Anterior cingulate cortex (tissue), 58 donors: ENCODE data around the gene RGS3.

ENCODE experiments used
- DNase-seq, 58 donors: peaks; one replicate each; lab custom pipeline; 2025; lab: John Stamatoyannopoulos, UW

RGS3 gene

GRCh38 chr9:113591899-113592625 lies 128.5 kb downstream of the RGS3 start:
- peak in 1 of 58 donors; percentile 65 for DNase-seq

GRCh38 chr9:113592876-113593575 lies 129.5 kb downstream of the RGS3 start:
- no peak for DNase-seq

- DNase-seq: peak; percentile 24 to 96 (median 86)
These were observed 130.3 kb downstream of the RGS3 start for GRCh38 chr9:113593682-113594281.

DNA sequence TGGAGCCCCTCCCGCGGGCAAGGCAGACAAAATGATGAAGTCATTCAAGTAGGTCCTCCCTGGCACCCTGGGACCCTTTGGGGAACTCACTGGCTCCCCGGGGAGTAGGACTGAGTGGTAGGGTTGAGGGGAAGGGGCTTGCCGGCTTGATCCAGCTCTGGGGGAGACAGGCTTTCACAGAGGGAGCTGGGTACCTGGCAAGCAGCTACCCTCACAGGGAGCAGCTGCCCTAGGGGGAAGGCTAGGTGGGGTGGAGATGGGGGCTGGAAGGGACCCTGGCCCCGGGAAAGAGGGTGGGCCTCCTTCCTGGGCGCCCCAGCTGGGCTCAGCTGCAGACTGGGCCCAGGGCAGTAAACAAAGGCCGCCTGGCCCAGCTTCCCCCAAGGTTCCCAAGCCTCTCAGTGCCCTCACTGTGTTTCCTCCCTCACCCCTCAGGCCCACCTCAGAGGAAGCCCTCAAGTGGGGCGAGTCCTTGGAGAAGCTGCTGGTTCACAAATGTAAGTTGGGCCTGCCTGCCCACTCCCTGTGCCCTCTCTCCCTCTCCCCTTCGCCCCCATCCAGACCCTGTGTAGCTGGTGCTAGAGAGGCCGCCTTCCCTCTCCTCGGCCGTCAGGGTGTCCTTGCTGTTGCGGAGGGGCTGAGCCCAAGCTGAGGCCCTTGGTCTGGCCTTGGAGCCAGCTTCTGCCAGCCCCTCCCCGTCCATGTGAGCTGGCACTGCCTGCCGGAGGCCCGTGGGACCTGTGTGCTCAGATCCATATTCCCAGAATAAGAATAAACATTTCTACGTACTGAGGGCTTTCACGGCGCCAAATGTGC lies 131.2 kb downstream of the RGS3 start:
- DNase-seq: no peak

DNA sequence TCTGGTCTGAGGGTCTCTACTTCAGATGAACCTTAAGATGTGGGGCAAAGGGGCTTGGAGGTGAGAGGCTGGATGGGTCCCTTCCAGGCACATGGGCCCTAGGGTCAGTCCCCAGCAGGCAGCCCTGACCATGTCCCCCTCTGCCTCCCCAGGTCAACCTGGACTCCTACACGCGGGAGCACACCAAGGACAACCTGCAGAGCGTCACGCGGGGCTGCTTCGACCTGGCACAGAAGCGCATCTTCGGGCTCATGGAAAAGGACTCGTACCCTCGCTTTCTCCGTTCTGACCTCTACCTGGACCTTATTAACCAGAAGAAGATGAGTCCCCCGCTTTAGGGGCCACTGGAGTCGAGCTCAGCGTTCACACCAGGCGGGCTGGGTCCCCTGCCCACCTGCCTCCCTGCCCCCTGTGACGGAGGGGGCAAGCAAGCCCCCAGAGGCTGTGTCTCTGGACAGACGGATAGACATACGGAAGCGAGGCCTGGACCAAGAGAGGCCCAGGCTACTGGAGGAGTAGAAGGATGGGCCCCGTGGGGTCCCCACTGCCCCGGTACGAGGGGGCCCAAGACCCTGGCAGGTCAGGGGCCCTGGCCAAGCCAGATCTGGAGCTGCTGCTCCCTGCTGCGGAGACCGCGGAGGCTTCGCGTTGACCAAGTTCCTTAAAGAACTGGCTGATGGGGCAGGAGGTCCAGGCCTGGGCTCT lies 133.2 kb downstream of the RGS3 start:
- DNase-seq: no peak

GRCh38 chr9:113597390-113598241 lies 134.1 kb downstream of the RGS3 start:
- DNase-seq: no peak

- DNase-seq: no peak
These were observed 134.9 kb downstream of the RGS3 start for GRCh38 chr9:113598451-113598850.

DNA sequence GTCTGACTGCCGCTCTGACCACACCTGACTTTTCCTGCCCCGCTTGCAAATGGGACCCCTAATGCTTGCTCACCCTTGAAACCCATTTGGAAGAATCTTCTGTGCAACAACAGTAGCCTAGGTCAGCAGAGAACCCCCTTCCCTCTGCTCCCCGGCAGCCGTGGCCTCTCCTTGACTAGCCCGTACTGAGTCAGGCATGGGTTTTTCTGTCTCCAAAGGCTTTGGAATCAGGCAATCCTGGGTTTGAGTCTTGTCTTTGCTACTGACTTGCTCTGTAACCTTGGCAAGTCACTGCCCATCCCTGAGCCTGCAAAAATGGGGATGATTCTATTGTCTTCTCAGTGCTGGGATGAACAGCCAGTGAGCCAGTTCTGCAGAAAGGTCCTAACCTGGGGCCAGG lies 135.4 kb downstream of the RGS3 start:
- no peak for DNase-seq

DNA sequence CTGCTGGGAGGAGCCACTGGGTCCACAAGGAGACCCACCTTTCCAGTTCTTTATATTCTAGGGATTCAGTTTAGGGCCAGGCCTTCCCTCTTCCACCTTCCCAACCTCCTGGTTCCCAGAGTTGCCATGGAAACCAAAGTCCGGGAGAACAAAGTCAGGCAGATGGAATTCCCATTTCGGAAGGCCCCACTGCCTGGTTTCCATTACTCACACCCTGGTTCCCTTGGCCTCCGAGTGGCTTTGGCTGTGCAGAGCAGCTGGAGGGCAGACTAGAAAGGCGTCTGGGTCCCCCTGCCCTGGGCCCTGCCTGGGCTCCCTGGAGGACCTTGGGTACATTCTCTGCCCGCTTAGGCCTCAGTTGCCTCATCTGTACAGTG lies 136.1 kb downstream of the RGS3 start:
- no peak for DNase-seq

DNA sequence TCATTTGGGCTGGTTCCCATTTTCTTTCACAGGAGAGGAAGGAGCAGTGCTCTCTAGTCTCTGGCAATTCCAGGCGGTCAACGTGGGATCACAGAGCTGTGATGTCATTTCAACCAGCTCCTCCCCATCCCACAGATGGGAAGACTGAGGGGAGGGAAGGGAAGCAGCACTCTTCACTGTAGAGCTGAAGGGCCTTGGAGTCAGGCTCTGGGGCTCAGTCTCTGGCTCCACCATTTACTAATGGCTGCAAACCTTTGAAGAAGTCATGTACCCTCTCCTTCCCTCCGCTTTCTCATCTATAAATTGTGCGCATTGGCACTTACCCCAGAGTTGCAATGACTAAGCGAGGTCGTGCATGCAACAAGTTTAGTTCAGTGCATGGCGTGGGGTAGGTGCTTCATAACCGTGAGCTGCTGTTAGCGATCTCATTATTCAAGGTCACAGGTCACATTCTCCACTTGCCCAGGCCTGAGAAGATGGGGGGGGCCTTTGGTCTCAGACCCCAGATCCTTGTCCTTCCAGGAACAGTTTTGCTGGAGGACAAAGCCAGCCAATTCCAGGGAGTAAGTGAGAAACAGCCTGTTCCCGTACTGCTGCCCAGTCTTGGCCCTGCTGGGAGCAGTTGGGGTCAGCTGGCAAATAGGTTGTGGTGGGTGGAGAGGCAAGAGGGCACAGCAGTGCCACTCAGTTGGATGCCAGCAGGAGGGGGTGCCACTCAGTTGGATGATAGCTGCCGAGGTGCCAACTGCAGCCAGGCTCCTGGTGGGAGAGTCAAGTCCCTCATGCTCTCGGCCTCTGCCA lies 136.7 kb downstream of the RGS3 start:
- DNase-seq: peak in 5 of 58 donors; percentile 2 to 26 (median 19)

- DNase-seq: no peak
These were observed 137.5 kb downstream of the RGS3 start for GRCh38 chr9:113600871-113601614.

- no peak for DNase-seq
These were observed 138.1 kb downstream of the RGS3 start for GRCh38 chr9:113601656-113602055.

- DNase-seq: no peak
These were observed 138.9 kb downstream of the RGS3 start for GRCh38 chr9:113602126-113603047.

GRCh38 chr9:113603048-113603375 lies 139.5 kb downstream of the RGS3 start:
- DNase-seq: no peak

DNA sequence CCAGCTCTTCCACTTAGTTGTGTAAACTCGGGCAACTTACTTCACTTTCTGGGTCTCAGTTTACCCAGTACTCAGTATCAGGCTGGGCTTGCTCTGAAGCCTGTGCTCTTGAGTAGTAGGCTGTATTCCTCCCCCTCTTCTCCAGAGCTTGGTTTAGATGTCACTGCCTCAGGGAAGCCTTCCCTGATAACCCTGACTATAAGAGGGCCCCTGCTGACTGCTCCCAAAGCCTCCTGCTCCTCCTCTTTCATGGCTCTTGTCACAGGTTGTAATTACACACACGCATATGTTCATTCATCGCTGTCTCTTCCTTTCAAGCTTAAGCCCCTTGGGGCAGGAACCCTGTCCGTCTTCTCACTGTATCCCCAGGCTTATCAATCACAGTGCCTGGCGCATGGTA lies 140.2 kb downstream of the RGS3 start:
- no peak for DNase-seq

- no peak for DNase-seq
These were observed 140.9 kb downstream of the RGS3 start for GRCh38 chr9:113604393-113604792.

DNA sequence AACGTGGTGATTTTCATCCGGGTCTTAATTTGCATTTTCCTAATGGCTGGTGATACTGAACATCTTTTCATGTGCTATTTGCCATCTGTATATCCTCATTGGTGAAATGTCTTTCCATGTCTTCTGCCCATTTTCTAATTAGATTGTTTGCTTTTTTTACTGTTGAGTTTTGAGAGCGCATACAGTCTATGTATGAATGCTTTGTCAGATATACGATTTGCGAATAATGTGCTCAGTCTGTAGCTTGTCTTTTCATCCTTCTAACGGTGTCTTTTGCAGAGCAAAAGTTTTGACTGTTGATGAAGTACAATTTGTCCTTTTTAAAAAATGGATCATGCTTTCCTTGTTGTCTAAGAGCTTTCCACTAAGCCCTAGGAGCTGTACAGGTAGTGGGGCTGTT lies 143.0 kb downstream of the RGS3 start:
- DNase-seq: no peak
